Stimulated activated CD8-positive, alpha-beta memory T cell treated with anti-CD3 and anti-CD28 coated beads, Interleukin-15, amount 100 ng/mL, for 24 hours (primary cell): ENCODE data around the gene ETFRF1.

Source experiments
- DNase-seq: peaks from one replicate; pipeline ENCODE4 v3.0.0-alpha.2; 2020; ENCODE audit warnings: low read depth

ETFRF1 gene, protein sequence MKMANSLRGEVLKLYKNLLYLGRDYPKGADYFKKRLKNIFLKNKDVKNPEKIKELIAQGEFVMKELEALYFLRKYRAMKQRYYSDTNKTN

DNA sequence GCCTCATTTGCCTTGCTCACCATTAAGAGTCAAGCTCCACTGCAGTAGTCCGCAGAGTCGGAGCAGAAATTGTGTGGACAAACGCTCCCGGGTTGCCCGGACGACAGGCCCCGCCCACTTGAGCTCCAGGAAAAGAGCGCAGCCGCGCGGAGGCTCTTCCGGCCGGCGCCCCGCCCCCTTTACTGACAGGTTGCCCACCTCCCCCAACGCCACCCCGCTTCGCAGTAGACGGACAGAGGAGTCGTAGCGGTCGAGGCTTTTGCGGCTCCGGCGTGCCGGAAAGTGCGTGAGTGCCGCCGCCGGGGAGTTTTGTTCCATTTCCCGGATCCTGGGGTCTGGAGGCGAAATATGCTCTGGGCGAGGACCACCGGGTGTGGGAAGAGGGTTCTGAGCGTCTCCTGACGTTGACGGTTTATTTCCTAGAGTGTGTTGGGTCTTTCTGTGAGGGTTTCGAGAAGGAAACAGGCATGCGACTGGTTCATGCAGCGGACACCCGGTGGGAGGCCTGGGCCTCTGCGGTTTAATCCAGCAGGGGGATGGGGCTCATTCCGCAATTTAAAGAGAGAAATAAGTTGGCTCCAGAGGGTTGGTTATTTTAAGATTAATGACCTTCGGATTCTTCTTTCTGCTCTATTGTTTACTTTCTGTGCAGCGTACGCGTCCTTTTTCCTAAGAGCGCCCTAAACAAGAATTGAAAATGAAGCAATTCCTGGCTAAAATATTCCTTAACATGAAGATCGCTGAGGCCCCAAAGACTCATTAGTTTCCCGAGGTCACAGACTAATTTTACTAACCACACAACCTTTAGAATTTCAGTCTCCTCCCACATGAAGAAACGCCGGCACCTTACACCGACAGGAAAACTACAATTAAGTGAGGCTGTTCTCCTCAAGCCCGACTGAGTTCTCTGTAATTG lies at the start of gene ETFRF1, which contains the start of gene DNAI7:
ETFRF1 (plus strand) TSS at position 182 of the 916 bp plus-strand sequence. CDS start 8,720 bp downstream, outside the sequence.
DNAI7 (minus strand) TSS at position 105 of the 916 bp plus-strand sequence; CDS start at position 23, 82 bp downstream.
- peak; percentile 92 for DNase-seq

DNA sequence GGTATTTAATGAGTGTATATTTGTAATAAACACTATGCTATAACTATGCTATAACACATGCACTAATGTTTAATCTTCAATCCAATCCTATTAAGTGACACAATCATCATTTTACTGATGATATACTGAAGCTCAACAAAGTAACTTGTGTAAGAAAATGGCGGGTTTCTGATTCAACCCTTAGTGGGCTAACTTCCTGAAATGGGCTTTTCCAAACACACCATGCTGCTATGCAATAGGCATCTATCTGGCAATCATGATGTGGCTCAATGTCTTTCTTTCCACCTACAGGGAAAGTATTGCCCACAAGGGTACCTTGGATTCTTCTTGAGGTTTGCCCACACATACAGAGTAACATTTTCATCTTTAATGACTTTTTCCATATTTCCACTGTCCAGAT lies 48.4 kb upstream of the ETFRF1 start:
- DNase-seq: no peak

DNA sequence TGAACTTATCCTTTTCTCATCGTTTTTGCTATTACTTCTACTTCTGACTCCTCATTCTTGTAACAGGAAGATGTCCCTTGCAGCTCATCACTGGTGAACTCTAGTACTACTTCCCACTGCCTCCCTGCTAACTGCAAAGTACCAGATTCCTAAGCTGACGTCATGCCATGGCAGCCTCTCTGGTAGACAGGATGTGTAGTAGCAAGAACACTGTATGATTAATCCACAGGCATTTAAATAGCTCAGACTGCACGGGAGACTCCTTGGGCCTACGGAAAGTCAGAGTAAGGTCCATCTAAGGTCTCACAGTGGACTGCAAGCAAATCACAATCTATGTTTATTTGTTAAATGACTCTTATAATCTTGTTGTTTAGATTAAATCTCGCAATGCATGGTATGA lies 43.6 kb upstream of the ETFRF1 start:
- DNase-seq: no peak

DNA sequence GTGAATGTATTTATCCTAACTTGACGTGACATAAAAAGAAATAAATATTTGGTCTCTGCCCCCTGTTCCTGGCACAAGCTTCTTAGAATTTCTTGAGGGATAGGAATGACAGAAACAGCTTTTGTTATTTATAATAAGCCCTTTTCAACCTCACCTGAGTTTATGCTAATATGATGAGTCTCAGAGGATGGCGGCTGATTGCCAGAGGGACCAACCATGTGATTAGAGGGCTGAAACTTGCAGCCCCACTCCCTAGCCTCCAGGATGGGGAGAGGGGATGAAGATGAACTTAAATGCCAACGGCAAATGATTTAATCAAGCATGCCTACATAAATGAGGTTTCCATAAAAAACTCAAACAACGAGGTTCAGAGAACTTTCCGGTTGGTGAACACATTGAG lies 43.0 kb upstream of the ETFRF1 start:
- DNase-seq: no peak

DNA sequence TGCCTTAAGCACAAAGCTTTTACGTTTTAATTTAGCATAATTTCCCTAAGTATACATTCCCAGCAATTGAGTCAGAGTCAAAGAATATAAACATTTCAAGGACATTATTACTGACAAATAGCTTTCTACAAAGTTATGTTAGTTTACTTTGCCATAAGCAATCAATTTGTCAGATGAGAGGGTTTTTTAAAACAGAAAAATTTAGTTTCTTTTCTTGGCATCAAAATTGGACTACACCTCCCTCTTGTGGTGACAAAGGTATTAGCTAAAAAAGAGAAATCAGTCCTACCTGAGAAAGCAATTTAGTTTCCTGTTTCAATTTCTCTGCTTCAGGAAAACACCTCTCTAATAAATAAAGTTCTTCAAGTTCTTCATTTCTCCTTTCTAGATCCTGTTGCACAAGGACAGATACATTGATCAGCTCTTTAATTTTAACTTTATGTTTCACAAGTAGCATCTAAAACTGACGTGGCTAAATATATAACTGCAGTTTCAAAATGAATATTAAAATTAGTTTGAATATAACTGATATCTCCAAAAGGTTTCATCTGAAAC lies 39.9 kb upstream of the ETFRF1 start:
- DNase-seq: no peak

DNA sequence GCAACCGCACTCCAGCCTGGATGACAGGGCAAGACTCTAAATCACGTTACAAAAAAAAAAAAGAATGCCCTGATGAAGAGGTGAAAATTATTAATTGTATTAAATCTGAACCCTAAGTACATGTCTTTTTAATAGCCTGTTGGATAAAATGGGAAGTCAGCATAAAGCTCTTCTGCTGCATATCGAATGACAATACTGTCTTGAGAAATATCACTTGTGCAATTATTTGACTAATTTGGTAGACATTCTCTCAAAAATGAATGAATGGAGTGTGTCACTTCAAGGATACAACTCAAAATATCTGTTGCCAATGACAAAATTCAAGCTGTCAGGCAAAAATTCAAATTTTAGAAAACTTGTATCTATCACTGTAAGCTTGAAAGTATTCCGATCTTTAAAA lies 39.0 kb upstream of the ETFRF1 start:
- DNase-seq: no peak

DNA sequence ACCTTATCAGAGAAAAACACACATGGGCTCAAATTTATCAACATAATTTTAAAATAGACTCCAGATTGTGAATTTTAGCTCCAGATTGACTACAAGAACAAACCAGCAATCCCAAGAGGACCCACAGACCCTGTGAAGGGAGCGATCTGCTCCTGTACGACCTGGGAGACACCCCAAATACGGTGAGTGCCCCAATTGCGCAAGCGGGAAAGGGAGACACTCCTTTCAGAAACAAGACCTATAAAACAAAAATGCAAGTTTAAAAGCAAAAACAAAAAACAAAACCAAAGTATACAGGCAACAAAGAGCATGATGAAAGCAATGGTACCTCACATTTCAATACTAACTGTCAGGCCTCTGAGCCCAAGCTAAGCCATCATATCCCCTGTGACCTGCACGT lies 32.2 kb upstream of the ETFRF1 start:
- DNase-seq: no peak

DNA sequence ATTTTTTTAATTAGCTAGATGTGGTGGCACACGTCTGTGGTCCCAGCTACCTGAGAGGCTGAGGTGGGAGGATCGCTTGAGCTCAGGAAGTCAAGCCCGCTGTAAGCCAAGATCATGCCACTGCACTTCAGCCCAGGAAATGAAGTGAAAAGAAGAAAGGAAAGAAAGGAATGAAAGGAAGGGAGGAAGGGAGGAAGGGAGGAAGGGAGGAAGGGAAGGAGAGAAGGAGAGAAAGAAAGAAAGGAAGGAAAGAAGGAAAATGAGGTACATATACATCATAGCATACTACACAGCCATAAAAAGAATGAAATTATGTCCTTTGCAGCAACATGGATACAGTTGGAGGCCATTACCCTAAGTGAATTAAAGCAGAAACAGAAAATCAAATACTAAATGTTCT lies 12.3 kb upstream of the ETFRF1 start:
- no peak for DNase-seq

DNA sequence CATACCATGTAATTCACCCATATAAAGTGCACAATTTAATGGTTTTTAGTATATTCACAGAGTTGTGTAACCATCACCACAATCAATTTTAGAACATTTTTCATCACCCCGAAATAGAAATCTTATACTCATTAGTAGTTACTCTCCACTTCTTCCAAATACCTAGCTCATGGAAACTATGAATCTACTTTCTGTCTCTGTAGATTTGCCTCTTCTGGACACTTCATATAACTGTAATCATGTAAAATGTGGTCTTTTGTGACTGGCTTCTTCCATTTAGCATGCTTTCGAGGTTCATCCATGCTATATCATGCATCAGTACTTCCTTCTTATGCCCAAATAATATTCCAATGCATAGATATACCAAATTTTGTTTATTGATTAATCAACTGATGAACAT lies 10.9 kb upstream of the ETFRF1 start:
- DNase-seq: no peak

DNA sequence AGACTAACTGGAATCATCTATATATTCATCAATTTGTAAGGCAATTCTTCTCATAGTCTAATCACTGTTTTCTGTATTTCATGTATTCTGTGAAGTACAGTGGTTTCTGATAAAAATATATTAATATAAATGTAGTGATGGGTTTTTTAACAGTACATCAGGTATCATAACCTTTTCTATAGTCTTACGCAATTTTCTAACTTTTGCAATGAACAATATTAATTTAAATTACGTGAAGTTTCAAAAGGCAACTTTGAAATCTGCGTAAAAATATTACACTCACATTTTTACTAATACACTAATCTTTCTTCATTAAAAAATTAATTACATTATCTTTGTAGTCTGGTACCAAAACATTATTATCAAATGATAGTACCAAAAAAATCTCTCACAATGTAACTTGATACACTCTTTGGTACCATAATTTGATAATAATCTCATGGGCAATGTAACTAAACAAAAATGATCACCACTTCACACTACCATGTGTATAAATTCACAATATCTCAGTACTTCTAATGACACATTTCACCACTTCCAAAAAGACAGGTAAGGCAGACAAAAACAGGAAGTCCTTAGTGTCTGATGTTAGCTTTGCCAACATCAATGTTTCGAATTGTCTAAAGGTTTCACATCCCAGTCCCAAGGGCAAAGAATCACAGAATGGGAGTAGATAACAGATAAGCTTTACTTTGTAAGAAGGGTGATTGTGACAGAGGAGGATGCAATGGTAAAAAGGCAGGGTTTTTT lies 8.8 kb upstream of the ETFRF1 start:
- DNase-seq: no peak

DNA sequence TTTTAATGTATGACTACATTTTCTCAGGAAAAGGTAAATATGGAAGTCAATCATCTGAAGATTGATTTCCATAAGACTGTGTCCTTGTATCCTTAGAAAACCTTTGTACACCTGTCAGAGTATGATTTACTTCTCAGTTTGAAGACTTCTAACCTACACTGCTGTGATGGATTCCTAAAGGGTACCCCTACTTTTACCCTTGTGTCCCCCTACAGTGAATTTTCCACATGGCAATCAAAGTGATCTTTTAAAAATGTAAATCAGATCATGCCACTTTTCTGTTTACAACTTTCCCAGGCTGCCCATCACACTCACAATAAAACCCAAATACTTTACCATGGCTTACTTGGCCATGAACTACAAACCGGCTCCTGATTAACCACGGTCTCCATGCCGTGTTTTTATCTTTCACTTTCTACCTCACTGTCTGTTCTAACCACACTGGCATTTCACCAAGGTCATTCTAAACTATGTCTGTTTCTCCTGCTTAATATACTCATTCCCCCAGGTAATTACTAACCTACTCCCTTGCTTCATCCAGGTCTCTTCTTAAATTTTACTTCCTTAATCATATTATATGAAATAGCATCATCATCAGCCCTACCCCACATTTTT lies 8.1 kb upstream of the ETFRF1 start:
- DNase-seq: no peak

DNA sequence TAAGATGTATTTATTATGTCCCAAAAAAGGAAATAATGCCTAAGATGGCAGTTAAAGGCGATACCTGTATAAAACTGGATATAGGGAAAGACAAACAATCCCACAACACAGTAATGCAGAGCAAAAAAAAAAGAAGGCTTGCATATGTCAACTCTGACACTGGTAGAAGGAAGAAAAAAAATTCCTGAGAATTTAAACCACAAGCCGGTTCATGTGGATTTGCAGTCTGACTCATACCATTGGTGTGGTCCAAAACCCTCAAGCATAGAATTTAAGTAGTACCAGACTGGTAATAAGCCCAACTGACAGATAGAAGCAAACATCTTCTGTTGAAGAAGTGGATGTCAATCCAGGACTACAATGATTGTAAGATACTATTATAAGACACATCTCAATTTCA lies 7.3 kb upstream of the ETFRF1 start:
- no peak for DNase-seq

DNA sequence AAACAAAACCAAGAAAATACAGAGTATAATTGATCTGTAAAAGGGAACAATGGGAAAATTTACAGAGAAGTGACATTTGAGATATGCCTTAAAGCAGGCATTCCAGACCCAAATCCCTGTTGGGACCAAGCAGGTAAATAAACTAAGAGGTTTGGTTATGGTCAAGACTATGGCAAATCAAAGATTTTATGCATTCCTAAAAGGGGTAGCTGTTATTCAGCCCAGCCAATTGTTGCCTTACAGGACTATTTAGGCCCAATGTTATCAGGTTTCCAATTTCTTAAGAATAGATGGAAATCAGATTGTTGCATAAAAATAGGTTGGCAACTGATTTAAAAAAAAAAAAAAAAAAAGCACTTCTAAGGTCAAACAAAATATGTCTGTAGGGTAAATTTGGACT lies 5.4 kb upstream of the ETFRF1 start:
- no peak for DNase-seq

DNA sequence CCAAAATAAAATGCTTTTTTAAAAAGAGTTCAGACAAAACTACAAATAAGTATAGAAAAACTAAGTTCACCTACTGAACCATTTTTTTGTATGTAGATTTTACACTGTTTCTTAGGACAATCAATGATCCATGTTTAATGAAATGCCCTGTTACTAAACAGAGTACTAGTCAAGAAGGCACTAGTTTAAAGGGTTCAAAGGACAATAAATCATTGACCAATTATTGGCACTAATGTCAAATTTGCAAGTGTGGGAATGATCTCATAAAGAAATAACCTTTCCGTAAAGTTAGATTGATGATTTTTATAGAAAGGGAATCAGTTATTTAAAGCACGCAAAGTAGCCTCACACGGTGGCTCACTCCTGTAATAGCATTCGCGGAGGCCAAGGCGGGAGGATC lies 4.2 kb upstream of the ETFRF1 start:
- DNase-seq: no peak

DNA sequence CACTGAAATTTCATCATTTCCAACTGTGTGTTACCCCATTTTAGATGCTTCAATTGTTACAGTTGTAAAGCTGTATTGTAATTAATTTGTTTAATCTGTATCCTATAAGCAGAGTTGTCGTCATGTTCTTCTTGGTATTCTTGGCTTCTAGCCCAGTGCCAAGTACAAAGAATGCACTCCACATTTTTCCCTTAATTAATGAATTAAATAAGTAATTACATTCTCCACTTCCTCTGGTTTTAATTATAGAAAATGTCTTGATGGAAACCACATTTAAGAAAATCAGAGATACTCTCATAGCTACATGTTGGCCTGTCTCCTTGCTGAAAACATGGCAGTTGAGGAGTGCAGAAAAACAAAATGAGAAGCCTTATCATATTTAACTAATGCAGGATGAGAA lies 823 bp upstream of the ETFRF1 start:
- no peak for DNase-seq

DNA sequence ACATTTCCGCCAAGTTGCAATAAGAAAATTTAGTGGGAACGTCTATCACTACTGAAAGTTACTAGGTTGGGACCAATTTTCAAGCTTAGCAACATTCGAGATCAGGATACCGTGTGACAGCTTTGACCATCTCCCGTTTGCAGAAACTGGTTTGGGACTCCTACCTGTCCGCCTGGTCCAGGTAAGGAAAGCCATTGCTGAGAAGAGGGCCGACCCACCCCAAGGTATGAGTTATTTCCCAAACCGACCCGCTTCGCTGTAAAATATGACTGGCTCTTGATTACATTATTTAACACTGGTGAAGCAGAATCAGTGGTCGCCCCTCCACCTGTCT lies 348 bp upstream of the ETFRF1 start:
- peak; percentile 5 for DNase-seq

DNA sequence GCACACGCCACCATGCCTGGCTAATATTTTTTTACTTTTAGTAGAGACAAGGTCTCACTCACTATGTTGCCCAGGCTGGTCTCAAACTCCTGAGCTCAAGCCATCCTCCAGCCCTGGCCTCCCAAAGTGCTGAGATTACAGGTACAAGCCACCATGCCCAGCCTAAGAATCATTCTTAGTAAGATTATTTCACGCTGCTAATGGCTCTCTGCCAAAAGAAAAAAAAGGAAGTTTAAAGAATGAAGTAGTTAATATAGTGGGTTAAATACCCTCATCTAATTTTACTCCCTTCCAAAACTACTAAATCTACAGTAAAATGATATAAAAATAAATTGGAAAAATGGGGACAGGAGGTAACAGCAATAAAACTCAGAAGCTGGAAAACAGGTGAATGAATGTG lies 2.6 kb downstream of the ETFRF1 start:
- no peak for DNase-seq

DNA sequence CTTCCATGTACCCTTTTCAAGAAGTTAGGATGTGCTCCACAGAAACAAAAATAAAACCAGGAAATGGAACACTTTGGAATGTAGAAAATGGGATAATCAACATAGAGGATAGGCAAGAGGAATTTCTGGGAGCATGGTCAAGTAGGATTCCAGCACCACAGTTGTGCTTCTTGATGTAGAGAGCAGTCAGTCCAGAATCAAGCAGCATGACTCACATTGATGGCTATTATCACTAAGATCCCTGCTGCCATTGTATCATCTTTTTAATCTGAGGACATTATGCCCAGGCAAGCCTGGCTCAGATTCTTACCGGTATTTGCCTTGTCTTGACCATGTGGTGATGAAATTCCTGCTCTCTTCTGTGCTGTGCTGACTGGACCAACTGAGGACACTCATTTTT lies 5.7 kb downstream of the ETFRF1 start:
- DNase-seq: no peak

DNA sequence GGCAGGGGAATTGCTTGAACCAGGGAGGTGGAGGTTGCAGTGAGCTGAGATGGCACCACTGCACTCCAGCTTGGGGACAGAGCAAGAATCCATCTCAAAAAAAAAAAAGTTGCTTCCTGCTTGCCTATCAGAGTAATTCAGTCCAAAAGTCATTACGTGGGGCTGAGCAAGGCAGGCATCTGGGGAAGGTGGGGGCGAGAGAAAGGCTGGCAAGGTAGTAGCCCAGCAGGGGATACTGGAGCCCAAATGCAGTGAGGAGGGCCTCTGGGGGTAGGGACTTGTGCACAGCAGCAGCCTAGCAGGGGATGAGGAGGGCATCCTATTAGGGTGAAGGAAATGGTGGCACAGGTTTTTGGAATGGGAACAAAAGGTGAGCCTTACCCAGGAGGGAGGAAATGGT lies 7.1 kb downstream of the ETFRF1 start:
- no peak for DNase-seq

DNA sequence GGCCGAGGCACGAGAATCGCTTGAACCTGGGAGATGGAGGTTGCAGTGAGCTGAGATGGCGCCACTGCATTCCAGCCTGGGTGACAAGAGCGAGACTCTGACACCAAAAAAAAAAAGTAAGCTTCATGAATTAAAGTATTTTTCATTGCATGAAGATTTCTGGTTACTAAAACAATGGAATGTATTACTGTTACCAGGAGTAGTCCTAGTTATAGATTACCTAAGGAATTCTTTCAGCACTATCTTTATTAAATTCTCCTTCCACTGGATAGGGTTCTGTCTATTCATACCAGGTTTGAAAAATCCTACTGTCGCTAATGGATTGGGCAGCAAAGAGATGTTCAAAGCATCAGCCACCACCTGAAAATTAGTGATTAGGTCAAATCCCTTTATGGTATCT lies 12.4 kb downstream of the ETFRF1 start:
- DNase-seq: no peak

DNA sequence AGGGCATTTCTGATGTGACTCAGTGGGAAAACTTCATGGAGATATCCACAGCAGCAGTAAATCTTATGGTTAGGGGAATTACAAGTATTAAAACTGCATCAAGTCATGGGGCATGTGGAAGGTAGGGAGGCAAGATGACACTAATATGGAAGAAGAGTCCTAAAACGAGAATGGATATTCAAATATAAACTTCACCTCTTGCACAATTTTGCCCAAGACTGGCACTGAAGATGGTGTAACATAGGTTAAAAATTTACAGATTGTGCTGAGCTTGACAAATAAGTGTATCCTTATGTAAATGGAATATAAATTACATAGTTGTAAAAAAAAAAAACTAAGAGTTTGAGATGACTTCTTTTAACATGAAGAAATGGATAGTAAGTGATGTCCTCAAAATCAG lies 12.8 kb downstream of the ETFRF1 start:
- DNase-seq: no peak

DNA sequence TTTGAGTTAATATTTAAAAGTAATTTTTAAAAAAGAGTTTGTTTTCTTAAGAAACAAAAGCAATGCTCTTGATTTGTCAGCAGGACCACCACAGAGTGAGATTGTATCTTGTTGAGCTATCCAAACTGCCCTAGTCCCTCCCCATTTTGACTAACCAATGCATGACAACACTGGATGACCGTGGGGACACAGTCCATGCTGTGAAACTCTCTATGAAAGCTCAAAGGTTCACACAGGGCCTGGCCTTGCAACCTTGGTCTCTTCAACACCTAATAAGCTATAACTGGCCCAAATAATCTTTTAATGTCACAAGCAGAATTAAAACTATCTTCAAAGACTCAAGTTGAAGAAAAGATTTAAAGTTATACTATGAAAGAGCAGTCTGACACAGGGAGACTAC lies 13.5 kb downstream of the ETFRF1 start:
- no peak for DNase-seq
